Measurements from ENCODE around the gene FXYD1. TPM values are rescaled to one million over a fixed set of nuclear protein-coding genes. Genes with fewer than 3 reads are reported as not detected.
"Not testable (repeated sequence)": the region's sequence is repeated elsewhere in the genome, so short reads cannot be mapped to it uniquely, and the experiment has no call there.

Gene FXYD1
- total RNA-seq, result 613 TPM
- long read RNA-seq, transcript FXYD1-211 (8 exons, 690 nt), result minor isoform, 5 of 146 reads
- long read RNA-seq, transcript FXYD1-206 (8 exons, 486 nt), result major isoform, 62 of 146 reads
- long read RNA-seq, transcript FXYD1-201 (8 exons, 592 nt), result minor isoform, 54 of 146 reads
- long read RNA-seq, partial matches to known transcripts, result 12 of 146 reads
- long read RNA-seq, other reads (novel, unspliced or antisense), result 6 of 146 reads

DNA sequence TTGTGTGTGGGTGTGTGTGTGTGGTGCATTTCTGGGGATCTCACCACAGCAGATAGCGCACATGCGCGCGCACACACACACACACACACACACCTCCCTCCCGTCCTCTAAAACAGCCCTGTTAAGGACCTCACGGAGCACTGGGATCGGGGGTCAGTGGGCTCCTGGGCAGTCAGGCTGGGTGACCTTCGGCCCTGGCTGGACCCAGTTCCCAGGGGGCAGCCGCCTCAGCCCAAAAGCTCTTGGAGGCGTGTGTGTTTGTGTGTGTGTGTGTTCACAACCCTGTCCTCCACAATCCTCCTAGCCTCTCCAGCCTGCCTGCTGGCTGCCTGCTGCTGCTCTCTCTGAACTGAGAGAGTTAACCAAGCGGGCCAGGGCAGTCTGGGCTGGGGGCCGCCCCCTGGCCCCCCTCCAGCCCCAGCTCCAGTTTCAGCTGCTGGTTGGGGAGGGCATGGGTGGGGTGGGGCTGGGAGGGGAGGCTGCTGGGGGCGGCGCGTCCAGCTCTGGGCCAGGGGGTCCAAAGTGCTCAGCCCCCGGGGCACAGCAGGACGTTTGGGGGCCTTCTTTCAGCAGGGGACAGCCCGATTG is at the start of gene FXYD1:
FXYD1 (plus strand) TSS at position 520 of the 588 bp plus-strand sequence. CDS start 1,256 bp downstream, outside the sequence.
- intact Hi-C loops (cut with DNase I), result loop anchor here (2.0 kb wide), 1 partner anchor 98 kb away; the partner anchor contains the start of gene HPN
- no peak for DNase-seq (ENCODE audit: low spot score)

- no peak for DNase-seq (ENCODE audit: low spot score)
- intact Hi-C loops (cut with DNase I), result loop anchor here (5.0 kb wide), 1 partner anchor 117 kb away; no protein-coding TSS in a partner anchor
These were observed 49.1 kb upstream of the FXYD1 start for GRCh38 chr19:35089554-35089953.

- intact Hi-C loops (cut with DNase I), result no loop called here
- DNase-seq (ENCODE audit: low spot score), result no peak
These were observed 48.5 kb upstream of the FXYD1 start for GRCh38 chr19:35090160-35090505.

DNA sequence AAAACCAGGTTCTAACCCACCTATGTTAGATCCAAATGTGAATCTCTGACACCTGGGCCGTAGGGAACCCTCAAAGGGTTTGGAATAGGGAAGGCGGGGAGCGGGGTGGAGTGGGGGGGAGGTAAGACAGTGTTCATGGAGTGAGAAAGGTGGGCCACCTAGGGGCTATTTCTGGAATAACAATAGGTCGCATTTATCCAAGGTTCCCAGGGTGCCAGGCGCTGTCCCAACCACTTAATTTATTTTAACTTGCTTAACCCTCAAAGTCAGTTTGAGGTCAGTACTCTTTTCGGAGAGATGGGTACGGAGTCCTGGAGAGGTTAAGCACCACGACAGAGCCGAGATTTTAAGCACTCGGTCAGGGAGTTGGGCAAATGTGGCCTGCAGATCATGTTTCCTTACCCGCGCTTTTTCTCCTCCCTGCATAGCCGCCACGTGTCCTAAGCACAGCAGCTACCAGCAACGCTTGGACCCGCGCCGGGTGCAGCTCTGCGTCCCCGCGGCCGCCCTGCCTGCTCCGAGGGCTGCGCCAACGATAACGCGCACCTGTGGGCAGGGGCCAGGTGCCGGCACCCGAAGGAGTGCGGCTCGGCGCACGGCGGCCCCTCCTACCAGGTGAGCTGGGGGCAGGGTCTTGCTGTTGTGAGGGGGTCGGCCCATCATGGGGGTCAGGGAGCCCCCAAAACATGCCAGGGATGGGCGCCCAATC is 48.0 kb upstream of the FXYD1 start:
- no peak for DNase-seq (ENCODE audit: low spot score)
- intact Hi-C loops (cut with DNase I), result no loop called here

DNA sequence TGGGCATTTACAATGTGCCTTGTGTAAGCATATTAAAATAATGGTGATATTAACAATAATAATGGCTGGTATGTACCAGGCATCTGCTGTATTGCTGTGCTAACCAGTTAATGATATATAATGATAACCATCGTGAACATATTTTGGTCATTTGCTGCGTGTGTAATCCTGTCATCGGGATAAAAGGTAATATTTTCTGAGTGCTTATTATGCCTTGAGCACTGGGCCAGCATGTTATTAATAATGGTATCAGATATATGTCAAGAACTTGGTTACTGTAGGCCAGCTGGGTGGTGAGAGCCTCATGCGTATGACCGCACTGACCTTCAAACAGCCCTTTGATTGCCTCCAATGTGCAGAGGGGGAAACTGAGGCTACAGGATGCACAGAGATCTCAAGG is 45.2 kb upstream of the FXYD1 start:
- DNase-seq (ENCODE audit: low spot score), result no peak
- intact Hi-C loops (cut with DNase I), result no loop called here

DNA sequence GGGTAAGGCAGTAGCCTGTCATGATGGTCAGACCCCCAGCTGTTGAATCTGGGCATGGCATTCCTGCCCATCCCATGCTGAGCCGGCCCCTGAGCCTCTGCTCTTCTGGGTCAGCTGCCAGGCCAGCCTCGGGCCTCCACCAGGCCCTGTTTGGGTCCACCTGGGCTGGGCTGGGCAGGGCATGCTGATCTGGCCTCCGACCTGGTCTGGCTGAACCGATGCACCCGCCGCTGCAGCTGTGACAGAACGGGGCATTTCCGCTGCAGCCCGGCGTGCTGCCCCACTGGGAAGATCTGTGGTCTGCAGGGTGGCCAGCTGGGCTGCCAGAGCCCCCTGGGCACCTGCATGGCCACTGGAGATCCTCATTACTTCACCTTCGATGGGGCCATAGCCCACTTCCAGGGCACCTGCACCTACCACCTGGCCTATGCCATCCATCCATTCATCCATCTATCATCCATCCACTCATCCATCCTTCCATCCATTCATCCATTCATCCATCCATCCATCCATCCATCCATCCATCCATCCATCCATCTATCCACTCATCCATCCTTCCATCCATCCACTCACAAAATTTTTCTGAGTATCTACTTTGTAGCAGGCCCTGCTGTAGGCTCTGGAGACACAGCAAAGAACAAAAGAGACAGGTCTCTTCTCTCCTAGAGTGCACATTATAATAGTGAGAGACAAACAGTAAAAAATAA is 44.5 kb upstream of the FXYD1 start:
- intact Hi-C loops (cut with DNase I), result no loop called here
- no peak for DNase-seq (ENCODE audit: low spot score)

DNA sequence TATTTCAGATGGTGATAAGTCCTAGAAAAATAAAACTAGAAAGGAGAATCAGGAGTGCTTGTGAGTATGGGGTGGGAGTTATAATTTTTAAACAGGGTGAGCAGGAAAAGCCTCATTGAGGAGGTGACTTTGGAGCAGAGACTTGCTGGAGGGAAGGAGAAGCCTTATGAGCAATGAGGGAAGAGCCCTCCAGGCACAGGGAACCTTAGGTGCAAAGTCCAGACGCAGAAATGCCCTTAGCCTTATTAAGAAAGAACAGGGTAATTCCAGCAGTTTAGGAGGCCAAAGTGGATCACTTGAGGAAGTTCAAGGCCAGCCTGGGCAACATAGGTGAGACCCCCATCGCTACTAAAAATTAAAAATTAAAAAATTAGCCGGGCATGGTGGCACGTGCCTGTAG is 44.0 kb upstream of the FXYD1 start:
- DNase-seq (ENCODE audit: low spot score), result no peak
- intact Hi-C loops (cut with DNase I), result no loop called here

DNA sequence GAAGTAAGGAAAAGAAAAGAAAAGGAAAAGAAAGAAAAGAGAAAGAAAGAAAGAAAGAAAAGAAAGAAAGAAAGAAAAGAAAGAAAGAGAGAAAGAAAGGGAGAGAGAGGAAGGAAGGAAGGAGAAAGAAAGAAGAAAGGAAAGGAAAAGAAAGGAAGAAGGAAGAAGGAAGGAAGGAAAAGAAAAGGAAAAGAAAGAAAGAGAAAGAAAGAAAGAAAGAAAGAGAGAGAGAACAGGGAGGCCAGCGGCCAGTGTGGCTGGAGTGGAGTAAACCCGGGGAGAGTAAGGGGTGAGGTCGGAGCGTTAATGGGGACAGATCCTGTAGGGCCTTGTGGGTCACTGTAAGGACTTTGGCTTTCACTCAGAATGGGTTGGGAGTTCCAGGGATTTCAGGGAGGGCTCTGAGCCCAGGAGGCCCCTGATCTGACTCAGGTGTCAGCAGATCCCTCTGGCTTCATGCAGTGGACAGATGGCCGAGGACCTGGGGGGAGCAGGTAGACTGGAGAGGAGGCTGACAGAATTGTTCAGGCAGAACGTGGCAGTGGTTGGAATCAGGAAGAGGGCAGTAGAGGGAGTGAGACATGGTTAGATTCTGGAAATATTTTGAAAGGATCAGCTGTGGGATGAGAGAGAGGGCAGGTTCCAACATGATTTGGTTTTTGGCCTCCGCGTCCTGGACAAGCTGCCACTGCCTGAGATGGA is 42.8 kb upstream of the FXYD1 start:
- DNase-seq (ENCODE audit: low spot score), result no peak
- intact Hi-C loops (cut with DNase I), result no loop called here

- intact Hi-C loops (cut with DNase I), result no loop called here
- DNase-seq (ENCODE audit: low spot score), result no peak
These were observed 40.1 kb upstream of the FXYD1 start for GRCh38 chr19:35098413-35099049.

DNA sequence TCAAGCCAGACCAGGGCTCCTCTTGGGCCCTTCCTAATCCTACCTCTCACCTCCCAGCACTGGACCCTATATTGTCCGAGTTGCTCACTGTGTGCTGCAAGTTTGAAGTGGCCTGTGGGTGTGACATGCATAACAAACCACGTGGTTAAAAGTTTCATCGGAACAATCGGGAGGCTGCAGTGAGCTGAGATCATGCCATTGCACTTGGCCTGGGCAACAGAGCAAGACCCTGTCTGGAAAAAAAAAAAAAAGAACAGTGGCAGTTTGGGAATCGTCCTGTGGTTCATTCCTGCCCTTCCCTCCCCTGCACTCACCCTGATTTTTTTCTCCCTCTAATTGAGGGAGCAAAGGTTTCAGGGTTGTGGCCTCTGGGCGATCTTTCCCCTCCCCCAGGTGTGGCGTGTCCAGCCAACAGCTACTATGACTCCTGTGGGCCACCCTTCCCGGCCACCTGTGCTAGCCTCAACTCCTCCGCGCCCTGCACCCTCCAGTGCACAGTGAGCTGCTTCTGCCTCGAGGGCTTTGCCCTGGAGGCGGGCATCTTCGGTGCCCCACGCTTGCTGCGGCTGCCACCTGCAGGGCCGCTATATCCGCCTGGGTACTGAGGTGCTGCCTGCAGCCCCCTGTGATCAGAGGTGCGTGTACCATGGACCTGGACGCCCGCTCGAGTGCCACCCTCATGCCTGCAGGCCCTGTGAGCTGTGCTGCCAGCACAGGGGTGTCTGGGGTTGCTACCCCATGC is 39.3 kb upstream of the FXYD1 start:
- no peak for DNase-seq (ENCODE audit: low spot score)
- intact Hi-C loops (cut with DNase I), result no loop called here

GRCh38 chr19:35099897-35100275 is 38.7 kb upstream of the FXYD1 start:
- intact Hi-C loops (cut with DNase I), result no loop called here
- no peak for DNase-seq (ENCODE audit: low spot score)

GRCh38 chr19:35100588-35101533 is 37.8 kb upstream of the FXYD1 start:
- DNase-seq (ENCODE audit: low spot score), result no peak
- intact Hi-C loops (cut with DNase I), result no loop called here

GRCh38 chr19:35101949-35102348 is 36.7 kb upstream of the FXYD1 start:
- DNase-seq (ENCODE audit: low spot score); intact Hi-C loops (cut with DNase I): not testable (repeated sequence)

DNA sequence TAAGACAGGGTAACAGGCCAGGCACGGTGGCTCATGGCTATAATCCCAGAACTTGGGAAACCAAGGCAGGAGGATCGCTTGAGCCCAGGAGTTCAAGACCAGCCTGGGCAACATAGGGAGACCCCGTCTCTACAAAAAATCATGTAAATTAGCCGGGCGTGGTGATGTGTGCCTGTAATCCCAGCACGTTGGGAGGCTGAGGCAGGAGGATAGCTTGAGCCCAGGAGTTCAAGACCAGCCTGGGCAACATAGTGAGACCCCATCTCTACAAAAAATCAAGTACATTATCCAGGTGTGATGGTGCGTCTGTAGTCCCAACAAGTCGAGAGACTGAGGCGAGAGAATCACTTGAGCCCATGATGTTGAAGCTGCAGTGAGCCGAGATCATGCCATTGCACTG is 35.0 kb upstream of the FXYD1 start:
- DNase-seq (ENCODE audit: low spot score); intact Hi-C loops (cut with DNase I): not testable (repeated sequence)

DNA sequence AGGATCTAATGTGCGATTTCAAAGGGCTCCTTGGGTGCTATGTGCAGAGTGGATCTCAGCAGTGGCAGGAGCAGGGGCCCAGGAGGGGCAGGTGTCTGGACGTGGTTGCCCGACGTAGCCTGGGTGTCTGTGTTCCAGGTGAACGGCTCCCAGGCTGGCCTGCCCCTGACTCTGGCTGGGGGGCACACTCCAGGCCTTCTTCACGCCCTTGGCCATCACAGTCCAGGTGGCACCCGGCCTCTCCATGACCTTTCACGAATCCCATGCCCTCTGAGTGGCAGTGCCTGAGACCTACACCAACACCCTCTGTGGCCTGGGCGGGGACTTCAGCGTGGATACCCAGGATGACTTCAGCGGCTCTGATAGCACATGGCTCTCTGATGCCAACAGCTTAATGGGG is 34.3 kb upstream of the FXYD1 start:
- no peak for DNase-seq (ENCODE audit: low spot score)
- intact Hi-C loops (cut with DNase I), result no loop called here

- DNase-seq (ENCODE audit: low spot score), result no peak
- intact Hi-C loops (cut with DNase I), result no loop called here
These were observed 33.6 kb upstream of the FXYD1 start for GRCh38 chr19:35105047-35105410.

- DNase-seq (ENCODE audit: low spot score), result no peak
- intact Hi-C loops (cut with DNase I), result no loop called here
These were observed 33.0 kb upstream of the FXYD1 start for GRCh38 chr19:35105411-35106290.
